ENCODE data around the gene APOH.

APOH gene

DNA sequence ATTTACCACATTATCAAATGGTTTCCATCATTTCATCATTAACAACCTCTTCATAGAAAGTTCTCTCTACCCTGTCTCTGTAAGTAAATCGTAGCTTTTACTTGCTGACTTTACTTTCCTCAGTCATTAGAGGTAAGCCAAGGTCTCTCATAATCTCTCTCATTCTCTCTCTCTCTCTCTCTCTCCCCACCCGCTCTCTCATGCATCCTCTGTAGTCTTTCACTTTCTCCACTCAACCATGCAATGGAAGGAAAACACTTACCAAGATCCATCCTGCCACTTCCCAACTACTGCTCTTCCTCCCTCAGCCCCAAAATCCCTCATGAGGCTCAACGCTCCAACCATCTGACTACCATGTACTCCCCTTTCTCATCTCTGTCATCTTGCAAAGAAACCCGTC, 43.4 kb downstream of the APOH start:
- H3K27me3 Mint-ChIP-seq: peaks cover 8% of the 10 kb centered on the region
- H3K9me3 Mint-ChIP-seq: peaks cover 3% of the 10 kb centered on the region
- peaks cover under 1% of the 10 kb centered on the region for H3K4me1 Mint-ChIP-seq
- ATAC-seq: no peak
- no peaks in the 10 kb centered on the region for H3K36me3 Mint-ChIP-seq
- no peak overlapping the region for H3K4me3 Mint-ChIP-seq
- no peak overlapping the region for H3K27ac Mint-ChIP-seq

DNA sequence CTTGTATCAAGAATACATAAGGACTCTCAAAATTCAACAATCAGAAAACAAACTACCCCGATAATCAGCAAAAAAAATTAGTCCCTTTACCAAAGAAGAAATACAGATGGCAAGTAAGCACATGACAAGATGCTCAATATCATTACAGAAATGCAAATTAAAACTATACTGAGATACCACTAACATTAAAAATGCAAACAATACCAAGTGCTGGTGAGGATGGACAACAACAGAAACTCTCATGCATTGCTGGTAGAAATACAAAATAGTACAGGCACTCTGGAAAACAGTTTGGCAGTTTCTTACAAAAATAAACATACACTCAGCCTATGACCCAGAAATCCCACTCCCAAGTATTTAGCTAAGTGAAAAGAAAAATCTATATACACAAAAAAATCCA, 44.8 kb downstream of the APOH start:
- ATAC-seq: no peak
- Mint-ChIP-seq H3K36me3 (no peaks in the 10 kb centered on the region), H3K27me3 (peaks cover 8% of the 10 kb centered on the region), H3K4me1 (no peaks in the 10 kb centered on the region), H3K9me3 (peaks cover 3% of the 10 kb centered on the region), H3K4me3 (no peak overlapping the region), H3K27ac (no peak overlapping the region)

DNA sequence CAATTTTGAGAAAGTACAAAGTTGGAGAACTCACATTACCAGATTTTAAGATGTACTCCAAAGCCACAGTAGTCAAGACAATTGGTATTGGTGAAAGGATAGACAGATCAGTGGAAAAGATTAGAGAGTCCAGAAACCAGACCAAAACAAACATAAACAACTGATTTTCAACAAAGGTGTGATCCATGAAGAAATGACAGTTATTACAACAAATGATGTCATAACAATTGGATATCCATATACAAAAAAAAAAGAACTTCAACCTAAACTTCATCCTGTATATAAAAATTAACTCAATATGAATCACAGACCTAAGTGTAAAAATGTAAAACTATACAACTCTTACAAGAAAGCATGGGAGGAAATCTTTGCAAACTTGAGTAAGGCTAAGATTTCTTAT, 45.7 kb downstream of the APOH start:
- H3K4me3 Mint-ChIP-seq: no peak overlapping the region
- H3K27ac Mint-ChIP-seq: no peak overlapping the region
- H3K9me3 Mint-ChIP-seq: peaks cover 3% of the 10 kb centered on the region
- H3K4me1 Mint-ChIP-seq: no peaks in the 10 kb centered on the region
- H3K27me3 Mint-ChIP-seq: peaks cover 8% of the 10 kb centered on the region
- no peak for ATAC-seq
- no peaks in the 10 kb centered on the region for H3K36me3 Mint-ChIP-seq

DNA sequence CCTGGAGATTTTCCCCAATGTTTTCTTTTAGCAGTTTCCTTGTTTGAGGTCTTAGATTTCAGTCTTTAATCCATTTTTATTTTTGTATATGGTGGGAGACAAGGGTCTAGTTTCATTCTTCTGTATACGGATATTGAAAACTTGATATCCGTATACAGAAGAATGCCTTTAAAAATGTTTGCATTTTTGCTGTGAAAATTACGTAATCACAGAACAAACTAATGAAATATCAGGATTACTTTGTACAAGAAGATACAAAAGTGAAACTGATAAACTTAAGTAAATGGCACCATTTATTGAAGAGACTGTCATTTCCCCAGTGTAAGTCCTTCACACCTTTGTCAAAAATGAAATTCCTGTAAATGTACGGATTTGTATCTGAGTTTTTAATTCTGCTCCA, 50.6 kb downstream of the APOH start:
- H3K4me1 Mint-ChIP-seq: no peaks in the 10 kb centered on the region
- H3K27ac Mint-ChIP-seq: no peak overlapping the region
- ATAC-seq: no peak
- peaks cover 8% of the 10 kb centered on the region for H3K27me3 Mint-ChIP-seq
- no peaks in the 10 kb centered on the region for H3K9me3 Mint-ChIP-seq
- no peak overlapping the region for H3K4me3 Mint-ChIP-seq
- no peaks in the 10 kb centered on the region for H3K36me3 Mint-ChIP-seq

DNA sequence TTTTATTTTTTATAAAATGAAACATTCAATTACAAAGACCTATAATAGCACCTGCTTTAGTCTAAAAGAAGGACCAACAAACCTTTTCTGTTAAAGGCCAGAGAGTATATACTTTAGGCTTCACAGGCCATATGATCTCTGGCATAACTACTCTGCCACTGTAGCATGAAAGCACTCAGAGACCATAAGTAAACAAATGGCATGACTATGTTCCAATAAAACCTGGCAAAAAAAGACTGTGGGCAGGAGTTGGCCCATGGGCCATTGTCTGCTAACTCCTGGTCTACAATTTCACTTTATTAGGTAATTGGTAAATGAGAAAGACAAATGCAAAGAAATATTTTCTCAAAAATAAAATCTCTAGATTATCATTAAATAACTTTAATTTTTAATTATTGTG, 52.2 kb downstream of the APOH start:
- no peak overlapping the region for H3K4me3 Mint-ChIP-seq
- ATAC-seq: no peak
- peaks cover 7% of the 10 kb centered on the region for H3K27me3 Mint-ChIP-seq
- H3K9me3 Mint-ChIP-seq: no peaks in the 10 kb centered on the region
- no peak overlapping the region for H3K27ac Mint-ChIP-seq
- no peaks in the 10 kb centered on the region for H3K36me3 Mint-ChIP-seq
- no peaks in the 10 kb centered on the region for H3K4me1 Mint-ChIP-seq

DNA sequence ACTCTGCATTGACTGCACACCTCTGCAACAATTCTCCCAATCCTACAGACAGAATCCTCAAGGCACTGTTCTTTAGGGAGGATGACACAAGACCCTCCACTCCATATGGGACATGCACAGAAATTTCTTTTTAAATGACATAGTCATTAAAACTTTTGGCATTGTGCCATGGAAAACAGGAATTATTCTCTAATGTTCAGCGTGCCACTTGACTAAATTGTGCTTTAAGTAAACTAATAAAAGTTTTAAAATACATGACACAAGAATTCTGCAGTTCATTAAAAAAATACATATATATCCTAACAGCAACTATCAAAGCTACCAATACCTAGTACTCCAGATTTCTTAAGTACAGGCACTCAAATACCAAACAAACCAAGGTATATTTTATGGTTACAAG, 53.3 kb downstream of the APOH start:
- no peak for ATAC-seq
- Mint-ChIP-seq H3K36me3 (no peaks in the 10 kb centered on the region), H3K9me3 (no peaks in the 10 kb centered on the region), H3K27me3 (no peaks in the 10 kb centered on the region), H3K27ac (no peak overlapping the region), H3K4me3 (no peak overlapping the region), H3K4me1 (no peaks in the 10 kb centered on the region)

DNA sequence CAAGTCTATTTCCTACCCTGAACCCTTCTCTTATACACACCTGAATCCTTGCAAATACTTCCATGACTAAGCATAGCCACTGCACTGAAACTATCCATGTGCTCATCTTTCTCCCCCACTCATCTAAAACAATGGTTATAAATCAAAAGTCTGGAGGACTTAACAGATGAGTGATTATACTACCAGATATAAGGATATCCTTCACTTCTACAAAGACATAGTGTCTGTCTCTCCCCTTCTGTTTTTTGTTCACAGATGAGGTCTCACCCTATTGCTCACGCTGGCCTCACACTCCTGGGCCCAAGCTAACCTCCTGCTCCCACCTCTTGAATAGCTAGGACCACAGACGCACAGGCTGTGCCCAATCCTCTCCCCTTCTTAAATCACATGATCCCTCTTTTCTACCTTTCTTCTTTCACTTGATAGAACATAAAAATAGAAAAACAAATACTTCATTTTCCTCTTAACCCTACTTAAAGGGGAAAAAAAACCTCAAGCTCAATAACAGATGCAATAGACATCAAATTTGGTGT, 56.5 kb downstream of the APOH start:
- no peaks in the 10 kb centered on the region for H3K9me3 Mint-ChIP-seq
- no peak overlapping the region for H3K27ac Mint-ChIP-seq
- H3K4me1 Mint-ChIP-seq: no peaks in the 10 kb centered on the region
- no peaks in the 10 kb centered on the region for H3K36me3 Mint-ChIP-seq
- no peak overlapping the region for H3K4me3 Mint-ChIP-seq
- H3K27me3 Mint-ChIP-seq: no peaks in the 10 kb centered on the region
- ATAC-seq: no peak

DNA sequence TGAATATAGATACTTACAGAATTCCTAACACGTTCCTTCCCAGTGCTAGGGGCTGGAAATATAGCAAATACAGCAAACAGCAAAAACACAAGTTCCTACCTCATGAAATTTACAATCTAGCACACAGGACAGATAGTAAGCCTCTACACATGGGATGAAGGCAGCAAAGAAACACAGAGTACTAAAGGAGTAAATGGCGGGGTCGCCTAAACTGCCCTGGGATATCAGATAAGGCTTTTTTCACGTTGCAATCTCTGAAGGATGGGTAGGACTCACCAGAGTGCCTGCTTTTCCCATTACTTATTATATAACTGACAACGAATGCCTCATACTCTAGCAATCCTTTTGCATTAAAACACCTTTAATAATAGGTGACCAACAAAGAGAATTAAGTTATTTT, 57.1 kb downstream of the APOH start:
- Mint-ChIP-seq H3K27me3 (no peaks in the 10 kb centered on the region), H3K27ac (no peak overlapping the region), H3K4me3 (no peak overlapping the region)

DNA sequence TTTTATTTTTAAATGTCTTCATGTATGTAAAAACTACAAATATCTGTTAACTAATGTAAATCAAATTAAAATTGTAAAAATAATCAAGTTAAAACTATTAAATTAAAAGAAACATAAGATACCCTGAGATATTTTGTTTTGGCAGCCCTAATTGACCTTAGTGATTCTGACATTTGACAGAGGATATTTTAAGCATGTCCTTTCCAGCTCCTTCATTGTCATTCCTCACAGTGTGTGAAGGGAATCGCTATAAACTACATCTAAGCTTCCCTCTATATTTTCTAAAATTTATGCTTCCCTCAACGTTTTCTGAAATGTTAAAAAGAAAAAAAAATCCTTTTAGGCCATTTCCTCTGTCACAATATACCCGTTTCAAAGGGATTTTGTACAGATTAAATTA, 57.5 kb downstream of the APOH start:
- Mint-ChIP-seq H3K4me3 (no peak overlapping the region), H3K36me3 (no peaks in the 10 kb centered on the region), H3K4me1 (no peaks in the 10 kb centered on the region), H3K9me3 (no peaks in the 10 kb centered on the region), H3K27me3 (no peaks in the 10 kb centered on the region), H3K27ac (no peak overlapping the region)
- ATAC-seq: no peak

More for the DNA sequence above, 57.1 kb downstream of the APOH start:
- H3K4me1 Mint-ChIP-seq: no peaks in the 10 kb centered on the region
- no peaks in the 10 kb centered on the region for H3K9me3 Mint-ChIP-seq
- no peak for ATAC-seq
- H3K36me3 Mint-ChIP-seq: no peaks in the 10 kb centered on the region

DNA sequence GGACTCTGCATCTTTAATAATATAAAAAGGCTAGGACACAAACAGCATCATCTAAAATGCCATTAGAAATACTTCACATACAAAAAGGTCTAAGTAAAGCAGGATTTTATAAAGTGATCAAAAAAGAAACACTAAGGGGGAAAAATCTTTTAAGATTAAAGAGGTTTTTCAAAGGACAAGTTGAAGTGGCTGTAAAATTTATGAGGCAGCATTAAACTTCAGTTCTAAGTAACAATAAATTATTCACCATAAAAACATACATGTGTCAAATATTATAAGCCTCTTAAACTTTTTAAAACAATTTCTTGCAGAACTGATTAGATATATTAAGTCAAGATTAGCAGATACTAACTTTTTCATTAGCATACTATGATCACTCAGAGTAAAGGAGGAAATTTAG, 58.0 kb downstream of the APOH start:
- Mint-ChIP-seq H3K4me3 (no peak overlapping the region), H3K27me3 (no peaks in the 10 kb centered on the region), H3K9me3 (no peaks in the 10 kb centered on the region), H3K27ac (no peak overlapping the region), H3K36me3 (no peaks in the 10 kb centered on the region), H3K4me1 (no peaks in the 10 kb centered on the region)
- no peak for ATAC-seq

DNA sequence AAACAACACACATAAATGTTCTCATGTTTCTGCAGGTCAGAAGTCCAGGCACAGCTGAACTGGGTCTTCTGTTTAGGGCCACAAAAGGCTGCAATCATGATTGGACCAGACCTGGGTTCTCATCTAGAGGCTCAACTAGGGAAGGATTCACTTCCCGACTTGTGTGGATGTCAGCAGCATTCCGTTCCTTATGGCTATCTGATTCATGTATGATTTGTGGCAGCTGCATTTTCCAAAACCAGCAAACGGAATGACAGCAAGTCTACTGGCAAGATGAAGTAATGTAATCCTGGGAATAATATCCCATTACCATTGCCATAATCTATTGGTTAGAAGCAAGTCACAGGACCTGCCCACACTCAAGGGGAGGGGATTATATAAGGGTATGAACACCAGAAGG, 59.4 kb downstream of the APOH start:
- Mint-ChIP-seq H3K4me1 (no peaks in the 10 kb centered on the region), H3K27me3 (no peaks in the 10 kb centered on the region), H3K9me3 (no peaks in the 10 kb centered on the region), H3K27ac (no peak overlapping the region), H3K4me3 (no peak overlapping the region), H3K36me3 (no peaks in the 10 kb centered on the region)
- ATAC-seq: no peak

DNA sequence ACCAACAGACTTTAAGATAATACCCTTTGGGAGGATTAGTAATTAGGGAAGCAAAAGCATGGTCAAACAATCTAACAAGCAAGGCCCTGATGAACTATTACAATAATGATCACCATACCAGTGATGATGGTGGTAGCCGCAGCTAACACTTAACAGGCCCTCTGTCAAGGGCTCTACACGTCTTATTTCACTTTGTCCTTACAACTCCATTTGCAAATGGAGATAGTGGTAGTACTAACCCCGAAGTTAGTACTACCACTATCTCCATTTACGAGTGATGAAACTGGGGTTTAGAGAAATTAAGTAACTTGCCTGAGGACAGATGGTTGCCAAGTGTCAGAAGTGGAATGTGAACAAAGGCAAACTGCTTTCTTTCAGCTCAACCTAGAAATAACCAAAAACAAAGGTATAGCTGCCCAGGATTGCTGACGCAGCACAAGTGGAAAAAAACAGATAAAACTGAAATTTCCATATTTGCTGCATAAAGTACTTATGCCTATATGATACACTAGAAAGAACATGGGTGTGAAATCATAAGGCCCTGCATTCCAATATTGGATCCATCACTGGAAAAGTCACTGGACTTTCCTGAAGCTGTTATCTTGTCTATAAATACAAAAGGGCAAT, 61.9 kb downstream of the APOH start:
- H3K9me3 Mint-ChIP-seq: no peaks in the 10 kb centered on the region
- H3K27me3 Mint-ChIP-seq: no peaks in the 10 kb centered on the region

DNA sequence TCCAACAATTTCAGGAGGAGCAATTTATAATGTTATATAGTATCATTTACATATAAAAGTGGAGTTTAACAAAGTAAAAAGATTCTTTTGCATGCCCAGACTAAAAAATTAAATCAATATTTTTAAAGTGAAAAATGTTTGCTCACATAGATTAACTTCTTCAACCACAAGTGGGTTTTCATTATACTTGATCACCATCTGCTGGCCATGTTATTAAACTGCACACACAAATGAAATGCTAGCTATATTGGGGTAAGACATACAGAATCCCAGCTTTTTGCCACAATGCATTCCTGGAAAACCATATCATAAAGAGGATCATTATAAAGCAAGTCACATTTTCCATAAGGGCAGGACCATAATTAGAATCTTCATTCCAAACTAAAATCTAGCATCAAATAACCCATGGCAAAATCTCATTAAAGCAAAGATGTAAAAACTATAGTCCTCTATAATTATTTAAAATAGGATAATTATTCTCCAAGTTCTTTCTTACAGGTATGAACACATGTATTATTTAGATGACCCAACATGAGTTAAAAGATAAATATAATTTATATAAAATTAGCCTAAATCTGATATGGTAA, 63.6 kb downstream of the APOH start:
- Mint-ChIP-seq H3K27ac (no peak overlapping the region), H3K36me3 (no peaks in the 10 kb centered on the region), H3K27me3 (no peaks in the 10 kb centered on the region), H3K9me3 (no peaks in the 10 kb centered on the region), H3K4me1 (no peaks in the 10 kb centered on the region), H3K4me3 (no peak overlapping the region)
- ATAC-seq: no peak

More for the DNA sequence above, 61.9 kb downstream of the APOH start:
- H3K27ac Mint-ChIP-seq: no peak overlapping the region
- no peak overlapping the region for H3K4me3 Mint-ChIP-seq
- no peaks in the 10 kb centered on the region for H3K36me3 Mint-ChIP-seq
- no peaks in the 10 kb centered on the region for H3K4me1 Mint-ChIP-seq
- no peak for ATAC-seq
